ENCODE data around the gene KCNT2. TPM values are rescaled to one million over a fixed set of nuclear protein-coding genes. Genes with fewer than 3 reads are reported as not detected.
"Not testable (repeated sequence)": the region's sequence is repeated elsewhere in the genome, so short reads cannot be mapped to it uniquely, and the experiment has no call there.

The KCNT2 gene
- total and polyA plus RNA-seq, 2 experiments from 2014 or later: 1.2 to 8.8 TPM

GRCh38 chr1:196650403-196650802 is 42.2 kb upstream of the KCNT2 start:
- no peaks in the 10 kb centered on the region for H4K20me1 ChIP-seq (ENCODE audit: insufficient read depth, poor library complexity, severe bottlenecking)
- no peak for DNase-seq (ENCODE audit: low spot score)
- WGBS (ENCODE audit: low lambda C conversion rate, missing lambda C conversion rate): 88% methylated on average over 12 of the region's 12 CpGs
- no peaks in the 10 kb centered on the region for H3K27me3 ChIP-seq
- no peaks in the 10 kb centered on the region for H3K9me3 ChIP-seq (ENCODE audit: low read depth)
- H3K4me2 ChIP-seq: no peak overlapping the region
- no peaks in the 10 kb centered on the region for H3K79me2 ChIP-seq
- H3K4me1 ChIP-seq (ENCODE audit: insufficient read depth): no peaks in the 10 kb centered on the region
- H3K9me2 ChIP-seq (replicated peaks; ENCODE audit: insufficient read depth): no peaks in the 10 kb centered on the region
- H2AFZ ChIP-seq: no peak overlapping the region
- no peak for TF ChIP-seq EZH2phosphoT487 (IDR thresholded peaks at IDR 0.05; ENCODE audit: low read depth, severe bottlenecking, unreplicated experiment)
- no peak for TF ChIP-seq CTCF (IDR thresholded peaks at IDR 0.05; ENCODE audit: poor library complexity)
- no peak for TF ChIP-seq EZH2 (IDR thresholded peaks at IDR 0.05; ENCODE audit: borderline replicate concordance)
- no peaks in the 10 kb centered on the region for H3K36me3 ChIP-seq (replicated peaks; ENCODE audit: insufficient read depth, low read depth)
- H3K4me3 ChIP-seq: no peak overlapping the region
- H3K27ac ChIP-seq: no peak overlapping the region

- Histone ChIP-seq H3K4me1 (ENCODE audit: insufficient read depth) (no peaks in the 10 kb centered on the region), H3K9me2 (replicated peaks; ENCODE audit: insufficient read depth) (no peaks in the 10 kb centered on the region), H3K4me3 (no peak overlapping the region), H3K27ac (no peak overlapping the region), H3K27me3 (no peaks in the 10 kb centered on the region), H3K4me2 (no peak overlapping the region), H3K36me3 (replicated peaks; ENCODE audit: insufficient read depth, low read depth) (no peaks in the 10 kb centered on the region), H4K20me1 (ENCODE audit: insufficient read depth, poor library complexity, severe bottlenecking) (no peaks in the 10 kb centered on the region), H3K79me2 (no peaks in the 10 kb centered on the region), H2AFZ (no peak overlapping the region), H3K9me3 (ENCODE audit: low read depth) (no peaks in the 10 kb centered on the region)
- no peak for DNase-seq (ENCODE audit: low spot score)
- 87% methylated on average over 12 of the region's 12 CpGs for WGBS (ENCODE audit: low lambda C conversion rate, missing lambda C conversion rate)
- TF ChIP-seq EZH2 (IDR thresholded peaks at IDR 0.05; ENCODE audit: borderline replicate concordance): no peak
- no peak for TF ChIP-seq EZH2phosphoT487 (IDR thresholded peaks at IDR 0.05; ENCODE audit: low read depth, severe bottlenecking, unreplicated experiment)
- no peak for TF ChIP-seq CTCF (IDR thresholded peaks at IDR 0.05; ENCODE audit: poor library complexity)
These were observed 41.8 kb upstream of the KCNT2 start for GRCh38 chr1:196649990-196650389.

- TF ChIP-seq CTCF (IDR thresholded peaks at IDR 0.05; ENCODE audit: poor library complexity) (no peak), EZH2phosphoT487 (IDR thresholded peaks at IDR 0.05; ENCODE audit: low read depth, severe bottlenecking, unreplicated experiment) (no peak), EZH2 (IDR thresholded peaks at IDR 0.05; ENCODE audit: borderline replicate concordance) (no peak)
- Histone ChIP-seq H2AFZ (no peak overlapping the region), H3K4me3 (no peak overlapping the region), H3K36me3 (replicated peaks; ENCODE audit: insufficient read depth, low read depth) (no peaks in the 10 kb centered on the region), H3K79me2 (no peaks in the 10 kb centered on the region), H4K20me1 (ENCODE audit: insufficient read depth, poor library complexity, severe bottlenecking) (no peaks in the 10 kb centered on the region), H3K9me3 (ENCODE audit: low read depth) (no peaks in the 10 kb centered on the region), H3K27me3 (no peaks in the 10 kb centered on the region), H3K4me1 (ENCODE audit: insufficient read depth) (no peaks in the 10 kb centered on the region), H3K27ac (no peak overlapping the region), H3K9me2 (replicated peaks; ENCODE audit: insufficient read depth) (no peaks in the 10 kb centered on the region), H3K4me2 (no peak overlapping the region)
- WGBS (ENCODE audit: low lambda C conversion rate, missing lambda C conversion rate): 88% methylated on average over 1 of the region's 1 CpG
- DNase-seq (ENCODE audit: low spot score): no peak
These were observed 32.7 kb upstream of the KCNT2 start for GRCh38 chr1:196640976-196641375.

- H3K9me2 ChIP-seq (replicated peaks; ENCODE audit: insufficient read depth); H3K9me3 ChIP-seq (ENCODE audit: low read depth); H3K4me1 ChIP-seq (ENCODE audit: insufficient read depth); H3K36me3 ChIP-seq (replicated peaks; ENCODE audit: insufficient read depth, low read depth); DNase-seq (ENCODE audit: low spot score); H3K27me3 ChIP-seq; H2AFZ ChIP-seq; H3K79me2 ChIP-seq; H3K4me2 ChIP-seq; H3K4me3 ChIP-seq; H3K27ac ChIP-seq; H4K20me1 ChIP-seq (ENCODE audit: insufficient read depth, poor library complexity, severe bottlenecking): not testable (repeated sequence)
- 87% methylated on average over 5 of the region's 5 CpGs for WGBS (ENCODE audit: low lambda C conversion rate, missing lambda C conversion rate)
These were observed 31.1 kb upstream of the KCNT2 start for GRCh38 chr1:196639291-196639690.
